Measurements from ENCODE around the gene SNAI3. TPM values are rescaled to one million over a fixed set of nuclear protein-coding genes. Genes with fewer than 3 reads are reported as not detected.

SNAI3 gene
- total and polyA plus RNA-seq, 2 experiments from 2014 or later, result 10.3 to 19.4 TPM

GRCh38 chr16:88656291-88656980, 29.9 kb downstream of the SNAI3 start:
- Histone ChIP-seq H3K4me3 (no peak overlapping the region), H3K27me3 (ENCODE audit: insufficient read depth) (no peaks in the 10 kb centered on the region), H3K27ac (ENCODE audit: low read depth) (no peak overlapping the region), H3F3A (replicated peaks; ENCODE audit: low read depth) (0 out of 2 replicates have a peak, but pooled peaks cover 9% of the 10 kb centered on the region), H2AFZ (no peak overlapping the region), H3K9me2 (ENCODE audit: insufficient read depth) (no peaks in the 10 kb centered on the region), H4K20me1 (replicated peaks; ENCODE audit: insufficient read depth) (peaks cover 29% of the 10 kb centered on the region; the same call in 1 of the 2 replicates), H3K79me2 (replicated peaks; ENCODE audit: insufficient read depth) (peaks cover 34% of the 10 kb centered on the region), H3K4me2 (no peak overlapping the region), H3K36me3 (ENCODE audit: insufficient read depth) (peaks cover 7% of the 10 kb centered on the region), H3K4me1 (ENCODE audit: insufficient read depth) (peaks cover 10% of the 10 kb centered on the region)
- H3K4me1 Mint-ChIP-seq, result peaks cover 5% of the 10 kb centered on the region; the same call in 2 of the 3 replicates
- TF ChIP-seq ZNF331 (CRISPR knock-in tag; IDR thresholded peaks at IDR 0.05; ENCODE audit: low read depth) (no peak), EZH2 (IDR thresholded peaks at IDR 0.05; ENCODE audit: low read depth, unreplicated experiment) (no peak), ZNF462 (CRISPR knock-in tag; IDR thresholded peaks at IDR 0.05) (no peak), POLR2AphosphoS5 (IDR thresholded peaks at IDR 0.05; ENCODE audit: low read depth) (no peak), REST (IDR thresholded peaks at IDR 0.05; ENCODE audit: unreplicated experiment) (no peak), JUNB (IDR thresholded peaks at IDR 0.05; ENCODE audit: unreplicated experiment) (no peak), ETS1 (IDR thresholded peaks at IDR 0.05) (no peak), ZNF114 (CRISPR knock-in tag; IDR thresholded peaks at IDR 0.05) (no peak), EZH2phosphoT487 (IDR thresholded peaks at IDR 0.05; ENCODE audit: unreplicated experiment) (no peak), CTCF (conservative IDR thresholded peaks at IDR 0.05; ENCODE audit: low read depth in 2 of 2) (no peak), NANOG (IDR thresholded peaks at IDR 0.05; ENCODE audit: borderline replicate concordance) (no peak), CREB1 (CRISPR knock-in tag; IDR thresholded peaks at IDR 0.05; ENCODE audit: low read depth) (no peak), STAT1 (IDR thresholded peaks at IDR 0.05; ENCODE audit: unreplicated experiment) (no peak)
- H3K36me3 Mint-ChIP-seq (ENCODE audit: low read depth), result peaks cover 18% of the 10 kb centered on the region
- no peak overlapping the region for H3K27ac Mint-ChIP-seq
- no peak overlapping the region for H3K4me3 Mint-ChIP-seq
- no peaks in the 10 kb centered on the region for H3K27me3 Mint-ChIP-seq (ENCODE audit: insufficient read depth, low read depth, poor library complexity)
- no peak for ATAC-seq
- H3K9me3 Mint-ChIP-seq, result no peaks in the 10 kb centered on the region
- no peak for DNase-seq (ENCODE audit: low spot score)

Data from GM23338 (cell line).